SK-N-SH (cell line): ENCODE measurements around the gene CDH2. TPM values are rescaled to one million over a fixed set of nuclear protein-coding genes. Genes with fewer than 3 reads are reported as not detected.

ENCODE experiments used
- CTCF ChIA-PET: fragments of 300-600, 350-600 bp; formaldehyde crosslinking; extraction: SDS; loops from one replicate; lab custom pipeline; 2021; lab: Yijun Ruan, JAX
- POLR2A ChIA-PET: fragments of 350-600 bp; sonication (Branson Sonifier 250); formaldehyde crosslinking; extraction: SDS; loops from one replicate; lab custom pipeline; 2020; ENCODE audit warnings: antibody characterized with exemption, inconsistent platforms; lab: Yijun Ruan, JAX
- DNase-seq: peaks from one replicate; pipeline ENCODE4 v3.0.0; 2012
- H2AFZ ChIP-seq: fragments of 200-600 bp; sonication (generic); 2 replicates; pipeline ENCODE4 v1.8.1; 2016; ENCODE audit warnings: antibody characterized with exemption, mild to moderate bottlenecking, low read depth
- H3F3A ChIP-seq: fragments of 200-600 bp; sonication (generic); replicated peaks from 2 replicates; pipeline ENCODE3; 2016; ENCODE audit warnings: antibody characterized with exemption, mild to moderate bottlenecking; ENCODE audit not compliant: insufficient read depth
- H3K27ac ChIP-seq, 2 experiments: fragments of 200-500 bp in 1 of 2; fragments of 200-600 bp in 1 of 2; sonication (Bioruptor generic) in 1 of 2; sonication (generic), shearing (Covaris generic) in 1 of 2; 2 replicates each; pipeline versions ENCODE4 v1.5.1 to v1.6.1; 2014 to 2016; ENCODE audit warnings: low read depth in 2 of 2, inconsistent platforms in 1 of 2, low read length in 1 of 2, mild to moderate bottlenecking in 1 of 2, mixed read lengths in 1 of 2
- H3K27me3 ChIP-seq: fragments of 200-600 bp; sonication (generic), shearing (Covaris generic); 2 replicates; pipeline ENCODE4 v1.6.1; 2016; ENCODE audit warnings: mixed run types; ENCODE audit not compliant: insufficient read depth
- H3K36me3 ChIP-seq, 2 experiments: fragments of 200-500 bp in 1 of 2; fragments of 200-600 bp in 1 of 2; sonication (Bioruptor generic) in 1 of 2; sonication (generic) in 1 of 2; replicated peaks in 1 of 2; 2 replicates each; pipeline versions ENCODE3 to v1.5.1; 2014 to 2016; ENCODE audit warnings: low read length in 1 of 2, mild to moderate bottlenecking in 1 of 2; ENCODE audit not compliant: insufficient read depth in 2 of 2, control insufficient read depth in 1 of 2
- H3K4me1 ChIP-seq, 2 experiments: fragments of 200-500 bp in 1 of 2; fragments of 200-600 bp in 1 of 2; sonication (Bioruptor generic) in 1 of 2; sonication (generic), shearing (Covaris generic) in 1 of 2; 2 replicates each; pipeline versions ENCODE4 v1.5.1 to v1.6.1; 2014 to 2016; ENCODE audit warnings: low read depth in 1 of 2, low read length in 1 of 2, mixed run types in 1 of 2; ENCODE audit not compliant: insufficient read depth in 2 of 2, control insufficient read depth in 1 of 2
- H3K4me2 ChIP-seq: fragments of 200-600 bp; sonication (generic), shearing (Covaris generic); 2 replicates; pipeline ENCODE4 v1.6.1; 2017; ENCODE audit warnings: mixed run types
- H3K4me3 ChIP-seq, 2 experiments: fragments of 200-500 bp in 1 of 2; fragments of 200-600 bp in 1 of 2; sonication (Bioruptor generic) in 1 of 2; sonication (generic), shearing (Covaris generic) in 1 of 2; 2 replicates each; pipeline versions ENCODE4 v1.5.1 to v1.8.1; 2014 to 2016; ENCODE audit warnings: low read depth in 2 of 2, inconsistent platforms in 1 of 2, low read length in 1 of 2, mild to moderate bottlenecking in 1 of 2, mixed read lengths in 1 of 2, moderate library complexity in 1 of 2
- H3K79me2 ChIP-seq: fragments of 200-600 bp; sonication (generic); 2 replicates; pipeline ENCODE4 v1.8.1; 2017; ENCODE audit warnings: mild to moderate bottlenecking; ENCODE audit not compliant: insufficient read depth
- H3K9ac ChIP-seq: fragments of 200-600 bp; sonication (generic); 2 replicates; pipeline ENCODE4 v1.6.1; 2017; ENCODE audit warnings: mixed run types
- H3K9me2 ChIP-seq: fragments of 200-600 bp; sonication (generic); 2 replicates; pipeline ENCODE4 v1.6.1; 2017; ENCODE audit warnings: mixed run types
- H3K9me3 ChIP-seq: fragments of 200-600 bp; sonication (generic); 2 replicates; pipeline ENCODE4 v1.6.1; 2017; ENCODE audit warnings: mixed run types, mild to moderate bottlenecking, moderate library complexity
- H4K20me1 ChIP-seq: fragments of 200-600 bp; sonication (generic); 2 replicates; pipeline ENCODE4 v1.6.1; 2017; ENCODE audit warnings: mild to moderate bottlenecking, mixed run types; ENCODE audit not compliant: insufficient read depth
- ELF1 ChIP-seq: IDR thresholded peaks from 2 replicates; pipeline ENCODE4 v1.4.0; 2012
- MXI1 ChIP-seq: IDR thresholded peaks from 2 replicates; pipeline ENCODE4 v1.6.1; 2012; ENCODE audit warnings: mild to moderate bottlenecking, low read depth, low read length, improper control_type of control experiment
- SMC3 ChIP-seq: IDR thresholded peaks from 2 replicates; pipeline ENCODE4 v1.6.1; 2012; ENCODE audit warnings: low read depth, low read length, improper control_type of control experiment
- WGBS: methylation state at CpG from one replicate; pipeline ENCODE4 v1.1.6; 2017; ENCODE audit warnings: low lambda C conversion rate; 5-methylcytosine and 5-hydroxymethylcytosine counted together
- polyA plus RNA-seq, 3 experiments: library from polyadenylated mRNA; depleted of rRNA; stranded (reverse); fragments of >200 nt; gene quantifications; 2 replicates each; pipeline ENCODE4 v1.2.3, GENCODE V29; 2012
- TF ChIP-seq, protein P1 (sequence below): IDR thresholded peaks from 2 replicates; pipeline ENCODE4 v1.4.0; 2012; ENCODE audit warnings: low read depth
- TF ChIP-seq, protein P2 (sequence below): fragments of 150-350 bp; IDR thresholded peaks from 2 replicates; pipeline ENCODE4 v1.6.1; 2017; ENCODE audit warnings: antibody characterized with exemption, low read length, low read depth, borderline replicate concordance
- TF ChIP-seq, protein P3 (sequence below): IDR thresholded peaks from 2 replicates; pipeline ENCODE4 v1.4.0; 2012; ENCODE audit warnings: low read depth, borderline replicate concordance
- TF ChIP-seq, protein P4 (sequence below): IDR thresholded peaks from 2 replicates; pipeline ENCODE4 v1.6.1; 2012; ENCODE audit warnings: mild to moderate bottlenecking, low read depth, low read length, moderate library complexity

CDH2 gene
- polyA plus RNA-seq, 1 of the 3 experiments (the other 2 are of a cell fraction): 146 TPM

DNA sequence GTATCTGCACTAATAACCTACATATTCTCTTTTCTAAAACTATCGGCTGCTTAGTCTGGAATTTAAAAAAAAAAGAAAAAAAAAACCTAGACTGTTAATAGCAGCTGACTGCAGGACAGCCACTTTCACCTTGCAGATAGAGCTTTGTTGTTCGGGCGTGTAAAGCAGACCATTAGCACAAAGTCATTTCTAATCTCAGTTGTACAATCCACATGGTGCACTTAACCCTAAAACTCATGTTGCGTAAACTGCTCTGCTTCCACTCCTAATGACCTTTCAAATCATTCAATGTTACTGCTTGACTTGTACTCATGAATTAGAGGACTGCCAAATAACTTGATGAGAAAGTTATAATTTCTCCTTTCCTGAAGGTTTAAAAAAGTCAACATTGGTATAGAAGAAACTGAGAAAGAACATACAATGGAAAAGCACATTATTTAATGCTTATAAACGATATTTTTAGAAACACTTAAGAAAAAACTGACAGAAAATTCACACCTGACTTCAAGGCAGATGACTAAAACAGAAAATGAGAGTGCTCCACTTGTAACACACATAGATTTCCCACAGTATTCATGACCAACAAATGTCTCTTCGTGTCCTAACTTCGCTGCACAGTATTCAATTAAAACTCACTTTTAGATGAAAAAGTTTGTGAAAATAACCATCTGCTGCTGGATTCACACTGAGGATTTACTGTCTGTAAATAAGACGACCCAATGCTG is 2.6 kb downstream of the CDH2 start:
- H3K4me3 ChIP-seq: peak overlapping the region; percentile 87 to 90
- CTCF ChIA-PET: interaction anchor here (0.6 to 1.0 kb wide), 3 partner anchors 126 to 1198 kb away, joined by 3 to 4 read pairs (median 4); no protein-coding TSS in a partner anchor
- TF ChIP-seq ELF1 (no peak), SMC3 (no peak), MXI1 (no peak)
- TF ChIP-seq, protein P1, sequence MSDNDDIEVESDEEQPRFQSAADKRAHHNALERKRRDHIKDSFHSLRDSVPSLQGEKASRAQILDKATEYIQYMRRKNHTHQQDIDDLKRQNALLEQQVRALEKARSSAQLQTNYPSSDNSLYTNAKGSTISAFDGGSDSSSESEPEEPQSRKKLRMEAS: 0 out of 2 replicates have a peak, but pooled peaks have one; percentile 35
- TF ChIP-seq, protein P2, sequence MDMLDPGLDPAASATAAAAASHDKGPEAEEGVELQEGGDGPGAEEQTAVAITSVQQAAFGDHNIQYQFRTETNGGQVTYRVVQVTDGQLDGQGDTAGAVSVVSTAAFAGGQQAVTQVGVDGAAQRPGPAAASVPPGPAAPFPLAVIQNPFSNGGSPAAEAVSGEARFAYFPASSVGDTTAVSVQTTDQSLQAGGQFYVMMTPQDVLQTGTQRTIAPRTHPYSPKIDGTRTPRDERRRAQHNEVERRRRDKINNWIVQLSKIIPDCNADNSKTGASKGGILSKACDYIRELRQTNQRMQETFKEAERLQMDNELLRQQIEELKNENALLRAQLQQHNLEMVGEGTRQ: no peak
- TF ChIP-seq, protein P3, sequence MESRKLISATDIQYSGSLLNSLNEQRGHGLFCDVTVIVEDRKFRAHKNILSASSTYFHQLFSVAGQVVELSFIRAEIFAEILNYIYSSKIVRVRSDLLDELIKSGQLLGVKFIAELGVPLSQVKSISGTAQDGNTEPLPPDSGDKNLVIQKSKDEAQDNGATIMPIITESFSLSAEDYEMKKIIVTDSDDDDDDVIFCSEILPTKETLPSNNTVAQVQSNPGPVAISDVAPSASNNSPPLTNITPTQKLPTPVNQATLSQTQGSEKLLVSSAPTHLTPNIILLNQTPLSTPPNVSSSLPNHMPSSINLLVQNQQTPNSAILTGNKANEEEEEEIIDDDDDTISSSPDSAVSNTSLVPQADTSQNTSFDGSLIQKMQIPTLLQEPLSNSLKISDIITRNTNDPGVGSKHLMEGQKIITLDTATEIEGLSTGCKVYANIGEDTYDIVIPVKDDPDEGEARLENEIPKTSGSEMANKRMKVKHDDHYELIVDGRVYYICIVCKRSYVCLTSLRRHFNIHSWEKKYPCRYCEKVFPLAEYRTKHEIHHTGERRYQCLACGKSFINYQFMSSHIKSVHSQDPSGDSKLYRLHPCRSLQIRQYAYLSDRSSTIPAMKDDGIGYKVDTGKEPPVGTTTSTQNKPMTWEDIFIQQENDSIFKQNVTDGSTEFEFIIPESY: no peak
- TF ChIP-seq, protein P4, sequence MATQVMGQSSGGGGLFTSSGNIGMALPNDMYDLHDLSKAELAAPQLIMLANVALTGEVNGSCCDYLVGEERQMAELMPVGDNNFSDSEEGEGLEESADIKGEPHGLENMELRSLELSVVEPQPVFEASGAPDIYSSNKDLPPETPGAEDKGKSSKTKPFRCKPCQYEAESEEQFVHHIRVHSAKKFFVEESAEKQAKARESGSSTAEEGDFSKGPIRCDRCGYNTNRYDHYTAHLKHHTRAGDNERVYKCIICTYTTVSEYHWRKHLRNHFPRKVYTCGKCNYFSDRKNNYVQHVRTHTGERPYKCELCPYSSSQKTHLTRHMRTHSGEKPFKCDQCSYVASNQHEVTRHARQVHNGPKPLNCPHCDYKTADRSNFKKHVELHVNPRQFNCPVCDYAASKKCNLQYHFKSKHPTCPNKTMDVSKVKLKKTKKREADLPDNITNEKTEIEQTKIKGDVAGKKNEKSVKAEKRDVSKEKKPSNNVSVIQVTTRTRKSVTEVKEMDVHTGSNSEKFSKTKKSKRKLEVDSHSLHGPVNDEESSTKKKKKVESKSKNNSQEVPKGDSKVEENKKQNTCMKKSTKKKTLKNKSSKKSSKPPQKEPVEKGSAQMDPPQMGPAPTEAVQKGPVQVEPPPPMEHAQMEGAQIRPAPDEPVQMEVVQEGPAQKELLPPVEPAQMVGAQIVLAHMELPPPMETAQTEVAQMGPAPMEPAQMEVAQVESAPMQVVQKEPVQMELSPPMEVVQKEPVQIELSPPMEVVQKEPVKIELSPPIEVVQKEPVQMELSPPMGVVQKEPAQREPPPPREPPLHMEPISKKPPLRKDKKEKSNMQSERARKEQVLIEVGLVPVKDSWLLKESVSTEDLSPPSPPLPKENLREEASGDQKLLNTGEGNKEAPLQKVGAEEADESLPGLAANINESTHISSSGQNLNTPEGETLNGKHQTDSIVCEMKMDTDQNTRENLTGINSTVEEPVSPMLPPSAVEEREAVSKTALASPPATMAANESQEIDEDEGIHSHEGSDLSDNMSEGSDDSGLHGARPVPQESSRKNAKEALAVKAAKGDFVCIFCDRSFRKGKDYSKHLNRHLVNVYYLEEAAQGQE: no peak
- TF ChIP-seq, all 33 proteins: peak for 1
- Histone ChIP-seq H3K79me2 (peaks cover 85% of the 10 kb centered on the region), H3K9ac (peak overlapping the region; percentile 87), H3K9me3 (no peaks in the 10 kb centered on the region), H3K9me2 (no peaks in the 10 kb centered on the region), H3K27me3 (no peaks in the 10 kb centered on the region), H4K20me1 (peaks cover 65% of the 10 kb centered on the region), H3F3A (peaks cover 17% of the 10 kb centered on the region), H3K27ac (peak overlapping the region; percentile 89 to 94; a peak in 3 of 4 replicates), H3K4me2 (peak overlapping the region; percentile 87), H2AFZ (no peak overlapping the region), H3K36me3 (peaks cover 7 to 26% of the 10 kb centered on the region in 2 experiments), H3K4me1 (peaks cover 4 to 5% of the 10 kb centered on the region in 2 experiments; a peak in 3 of 4 replicates)
- POLR2A ChIA-PET: no interaction called here
- WGBS: 14% methylated on average over 8 of the region's 8 CpGs
- DNase-seq: no peak
